SK-N-SH treated with all-trans-retinoic acid at 6 μM for 48 hours (cell line): ENCODE results near the gene POMP.

Experiments
- ATAC-seq: fragments of 200-7000 bp; cut with Tn5 transposase; 3 replicates; pipeline ENCODE4 v1.9.1; 2020; ENCODE audit warnings: mild to moderate bottlenecking, moderate library complexity
- BACH2 ChIP-seq: fragments of 250-450 bp; sonication (Bioruptor Pico); IDR thresholded peaks from 2 replicates; pipeline ENCODE4 v1.9.0; 2021; ENCODE audit warnings: mild to moderate bottlenecking, borderline replicate concordance
- GLIS3 ChIP-seq: fragments of 250-450 bp; sonication (Bioruptor Pico); IDR thresholded peaks from 2 replicates; pipeline ENCODE4 v1.5.0; 2020; ENCODE audit warnings: mild to moderate bottlenecking, moderate library complexity
- ISL1 ChIP-seq: fragments of 250-450 bp; sonication (Bioruptor Pico); IDR thresholded peaks from 2 replicates; pipeline ENCODE4 v2.1.2; 2022; ENCODE audit warnings: mild to moderate bottlenecking, moderate library complexity
- OSR1 ChIP-seq: fragments of 250-450 bp; sonication (Bioruptor Pico); IDR thresholded peaks from 2 replicates; pipeline ENCODE4 v1.8.0; 2022; ENCODE audit warnings: moderate library complexity, mild to moderate bottlenecking, inconsistent platforms
- PPARA ChIP-seq: fragments of 250-450 bp; sonication (Bioruptor Pico); IDR thresholded peaks from 2 replicates; pipeline ENCODE4 v1.5.0; 2020; ENCODE audit warnings: mild to moderate bottlenecking, borderline replicate concordance
- SNAI2 ChIP-seq: fragments of 250-450 bp; sonication (Bioruptor Pico); IDR thresholded peaks from 2 replicates; pipeline ENCODE4 v1.5.0; 2020; ENCODE audit warnings: mild to moderate bottlenecking, moderate library complexity
- TCF4 ChIP-seq: fragments of 250-450 bp; sonication (Bioruptor Pico); IDR thresholded peaks from 2 replicates; pipeline ENCODE4 v1.8.0; 2021; ENCODE audit warnings: mild to moderate bottlenecking, moderate library complexity, borderline replicate concordance
- TOX ChIP-seq: fragments of 250-450 bp; sonication (Bioruptor Pico); IDR thresholded peaks from 2 replicates; pipeline ENCODE4 v1.8.0; 2021; ENCODE audit warnings: mild to moderate bottlenecking, moderate library complexity, borderline replicate concordance
- ZC3H10 ChIP-seq: fragments of 250-450 bp; sonication (Bioruptor Pico); IDR thresholded peaks from 2 replicates; pipeline ENCODE4 v1.5.1; 2021; ENCODE audit warnings: mild to moderate bottlenecking, moderate library complexity
- ZFP3 ChIP-seq: fragments of 250-450 bp; sonication (Bioruptor Pico); IDR thresholded peaks from 2 replicates; pipeline ENCODE4 v1.5.0; 2020; ENCODE audit warnings: mild to moderate bottlenecking, moderate library complexity
- ZFP30 ChIP-seq: fragments of 450-650 bp; formaldehyde crosslinking; IDR thresholded peaks from 2 replicates; pipeline ENCODE4 v1.5.0; 2022; ENCODE audit warnings: mild to moderate bottlenecking, moderate library complexity
- ZNF565 ChIP-seq: fragments of 450-650 bp; formaldehyde crosslinking; conservative IDR thresholded peaks from 2 replicates; pipeline ENCODE4 v1.5.0; 2020; ENCODE audit warnings: low read depth, mild to moderate bottlenecking, moderate library complexity
- ZNF70 ChIP-seq: fragments of 450-650 bp; formaldehyde crosslinking; IDR thresholded peaks from 2 replicates; pipeline ENCODE4 v1.5.0; 2020; ENCODE audit warnings: mild to moderate bottlenecking, moderate library complexity
- ZNF8 ChIP-seq: fragments of 450-650 bp; formaldehyde crosslinking; IDR thresholded peaks from 2 replicates; pipeline ENCODE4 v1.5.0; 2020; ENCODE audit warnings: mild to moderate bottlenecking, moderate library complexity
- TF ChIP-seq, protein P1 (sequence below): fragments of 250-450 bp; sonication (Bioruptor Pico); IDR thresholded peaks from 2 replicates; pipeline ENCODE4 v1.8.0; 2021; ENCODE audit warnings: low read depth, mild to moderate bottlenecking, moderate library complexity, borderline replicate concordance
- TF ChIP-seq, protein P2 (sequence below): fragments of 250-450 bp; sonication (Bioruptor Pico); IDR thresholded peaks from 2 replicates; pipeline ENCODE4 v1.8.0; 2020; ENCODE audit warnings: mild to moderate bottlenecking, moderate library complexity, borderline replicate concordance
- TF ChIP-seq, protein P3 (sequence below): fragments of 250-450 bp; sonication (Bioruptor Pico); IDR thresholded peaks from 2 replicates; pipeline ENCODE4 v1.5.1; 2020; ENCODE audit warnings: low read depth, mild to moderate bottlenecking, moderate library complexity
- TF ChIP-seq, protein P4 (sequence below): fragments of 250-450 bp; sonication (Bioruptor Pico); IDR thresholded peaks from 2 replicates; pipeline ENCODE4 v1.5.1; 2021; ENCODE audit warnings: mild to moderate bottlenecking, moderate library complexity
- TF ChIP-seq, protein P5 (sequence below): fragments of 250-450 bp; sonication (Bioruptor Pico); IDR thresholded peaks from 2 replicates; pipeline ENCODE4 v1.5.0; 2020; ENCODE audit warnings: mild to moderate bottlenecking, moderate library complexity

POMP gene

DNA sequence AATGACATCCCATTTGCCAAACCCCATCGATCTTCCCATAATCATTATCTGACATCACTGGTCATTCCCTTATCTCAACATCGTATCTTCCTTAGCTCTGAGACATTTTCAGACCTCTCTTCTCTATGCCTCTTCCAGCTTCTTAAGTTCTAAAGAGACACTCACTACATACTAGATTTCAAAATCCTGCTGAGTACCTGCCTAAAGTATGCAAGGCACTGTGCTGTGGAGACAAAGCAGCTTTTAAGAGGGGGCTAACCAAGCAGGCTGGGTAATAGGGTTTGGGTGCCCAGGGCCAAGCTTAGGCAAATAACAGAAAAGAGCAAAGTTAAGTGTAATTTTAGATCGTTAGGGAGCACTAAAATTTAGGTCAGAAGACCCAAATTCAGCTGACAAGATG lies 3.4 kb upstream of the POMP start:
- no peak for TF ChIP-seq ZNF8
- TF ChIP-seq, protein P1, sequence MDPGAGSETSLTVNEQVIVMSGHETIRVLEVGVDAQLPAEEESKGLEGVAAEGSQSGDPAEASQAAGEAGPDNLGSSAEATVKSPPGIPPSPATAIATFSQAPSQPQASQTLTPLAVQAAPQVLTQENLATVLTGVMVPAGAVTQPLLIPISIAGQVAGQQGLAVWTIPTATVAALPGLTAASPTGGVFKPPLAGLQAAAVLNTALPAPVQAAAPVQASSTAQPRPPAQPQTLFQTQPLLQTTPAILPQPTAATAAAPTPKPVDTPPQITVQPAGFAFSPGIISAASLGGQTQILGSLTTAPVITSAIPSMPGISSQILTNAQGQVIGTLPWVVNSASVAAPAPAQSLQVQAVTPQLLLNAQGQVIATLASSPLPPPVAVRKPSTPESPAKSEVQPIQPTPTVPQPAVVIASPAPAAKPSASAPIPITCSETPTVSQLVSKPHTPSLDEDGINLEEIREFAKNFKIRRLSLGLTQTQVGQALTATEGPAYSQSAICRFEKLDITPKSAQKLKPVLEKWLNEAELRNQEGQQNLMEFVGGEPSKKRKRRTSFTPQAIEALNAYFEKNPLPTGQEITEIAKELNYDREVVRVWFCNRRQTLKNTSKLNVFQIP (CRISPR knock-in tag), result no peak
- TF ChIP-seq ZC3H10 (CRISPR knock-in tag), result no peak
- TF ChIP-seq TOX (CRISPR knock-in tag), result no peak

DNA sequence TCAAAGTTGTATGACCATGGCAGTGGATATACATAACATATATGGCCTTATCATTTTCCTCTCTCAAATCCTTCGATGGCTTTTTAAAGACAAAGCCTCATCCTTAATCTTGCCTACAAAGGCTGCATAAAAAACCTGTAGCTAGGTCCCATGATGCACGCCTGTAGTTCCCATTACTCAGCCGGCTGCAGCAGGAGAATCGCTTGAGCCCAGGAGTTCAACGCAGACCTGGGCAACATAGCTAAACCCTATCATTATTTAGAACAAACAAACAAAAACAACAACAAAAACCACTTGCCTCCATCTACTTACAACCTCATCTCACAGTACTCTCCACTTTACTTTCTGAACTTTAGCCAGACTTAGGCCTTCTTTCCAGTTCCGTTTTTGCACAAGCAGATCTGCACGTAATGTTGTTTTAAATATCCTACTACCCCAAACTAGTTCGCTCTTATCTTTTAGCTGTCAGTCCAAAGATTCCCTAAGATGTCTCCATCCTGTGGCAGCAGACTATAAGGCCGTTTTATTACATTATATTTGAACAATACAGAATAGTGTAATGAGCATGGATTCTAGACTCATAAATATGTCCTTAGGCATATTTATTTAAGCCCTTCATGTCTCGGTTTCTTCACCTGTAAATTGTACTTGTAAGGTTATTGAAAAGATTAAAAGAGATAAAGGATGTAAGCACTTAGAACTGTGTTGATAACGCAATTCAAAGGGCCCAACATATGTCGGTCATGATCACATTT lies 969 bp upstream of the POMP start:
- peak; percentile 12; the same call in 2 of the 3 replicates for ATAC-seq

More for the DNA sequence above, 3.4 kb upstream of the POMP start:
- peak; percentile 46 for ATAC-seq

DNA sequence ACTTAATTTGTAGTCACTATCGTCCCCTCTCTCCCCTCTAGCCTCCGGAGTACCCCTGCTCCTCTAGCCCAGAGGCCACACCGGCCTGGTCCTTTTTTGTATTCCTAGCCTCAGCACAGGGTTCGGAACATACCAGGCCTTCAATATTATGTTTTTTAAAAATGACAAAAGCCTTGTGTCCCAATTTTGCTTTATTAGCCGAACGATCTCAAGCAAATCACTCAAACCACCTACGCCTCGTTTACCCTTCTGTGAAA lies 463 bp upstream of the POMP start:
- TF ChIP-seq TCF4 (CRISPR knock-in tag), result no peak
- TF ChIP-seq ZNF8, result no peak
- TF ChIP-seq ZNF565 (CRISPR knock-in tag), result no peak
- TF ChIP-seq OSR1 (CRISPR knock-in tag), result no peak
- TF ChIP-seq, protein P2, sequence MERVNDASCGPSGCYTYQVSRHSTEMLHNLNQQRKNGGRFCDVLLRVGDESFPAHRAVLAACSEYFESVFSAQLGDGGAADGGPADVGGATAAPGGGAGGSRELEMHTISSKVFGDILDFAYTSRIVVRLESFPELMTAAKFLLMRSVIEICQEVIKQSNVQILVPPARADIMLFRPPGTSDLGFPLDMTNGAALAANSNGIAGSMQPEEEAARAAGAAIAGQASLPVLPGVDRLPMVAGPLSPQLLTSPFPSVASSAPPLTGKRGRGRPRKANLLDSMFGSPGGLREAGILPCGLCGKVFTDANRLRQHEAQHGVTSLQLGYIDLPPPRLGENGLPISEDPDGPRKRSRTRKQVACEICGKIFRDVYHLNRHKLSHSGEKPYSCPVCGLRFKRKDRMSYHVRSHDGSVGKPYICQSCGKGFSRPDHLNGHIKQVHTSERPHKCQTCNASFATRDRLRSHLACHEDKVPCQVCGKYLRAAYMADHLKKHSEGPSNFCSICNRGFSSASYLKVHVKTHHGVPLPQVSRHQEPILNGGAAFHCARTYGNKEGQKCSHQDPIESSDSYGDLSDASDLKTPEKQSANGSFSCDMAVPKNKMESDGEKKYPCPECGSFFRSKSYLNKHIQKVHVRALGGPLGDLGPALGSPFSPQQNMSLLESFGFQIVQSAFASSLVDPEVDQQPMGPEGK (CRISPR knock-in tag), result no peak
- no peak for TF ChIP-seq ISL1 (CRISPR knock-in tag)
- TF ChIP-seq, protein P3, sequence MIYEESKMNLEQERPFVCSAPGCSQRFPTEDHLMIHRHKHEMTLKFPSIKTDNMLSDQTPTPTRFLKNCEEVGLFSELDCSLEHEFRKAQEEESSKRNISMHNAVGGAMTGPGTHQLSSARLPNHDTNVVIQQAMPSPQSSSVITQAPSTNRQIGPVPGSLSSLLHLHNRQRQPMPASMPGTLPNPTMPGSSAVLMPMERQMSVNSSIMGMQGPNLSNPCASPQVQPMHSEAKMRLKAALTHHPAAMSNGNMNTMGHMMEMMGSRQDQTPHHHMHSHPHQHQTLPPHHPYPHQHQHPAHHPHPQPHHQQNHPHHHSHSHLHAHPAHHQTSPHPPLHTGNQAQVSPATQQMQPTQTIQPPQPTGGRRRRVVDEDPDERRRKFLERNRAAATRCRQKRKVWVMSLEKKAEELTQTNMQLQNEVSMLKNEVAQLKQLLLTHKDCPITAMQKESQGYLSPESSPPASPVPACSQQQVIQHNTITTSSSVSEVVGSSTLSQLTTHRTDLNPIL (CRISPR knock-in tag), result no peak
- no peak for TF ChIP-seq TOX (CRISPR knock-in tag)
- no peak for TF ChIP-seq SNAI2 (CRISPR knock-in tag)
- TF ChIP-seq BACH2 (CRISPR knock-in tag), result no peak
- no peak for TF ChIP-seq ZNF70
- no peak for TF ChIP-seq PPARA
- no peak for TF ChIP-seq ZFP30 (CRISPR knock-in tag)
- TF ChIP-seq, protein P4, sequence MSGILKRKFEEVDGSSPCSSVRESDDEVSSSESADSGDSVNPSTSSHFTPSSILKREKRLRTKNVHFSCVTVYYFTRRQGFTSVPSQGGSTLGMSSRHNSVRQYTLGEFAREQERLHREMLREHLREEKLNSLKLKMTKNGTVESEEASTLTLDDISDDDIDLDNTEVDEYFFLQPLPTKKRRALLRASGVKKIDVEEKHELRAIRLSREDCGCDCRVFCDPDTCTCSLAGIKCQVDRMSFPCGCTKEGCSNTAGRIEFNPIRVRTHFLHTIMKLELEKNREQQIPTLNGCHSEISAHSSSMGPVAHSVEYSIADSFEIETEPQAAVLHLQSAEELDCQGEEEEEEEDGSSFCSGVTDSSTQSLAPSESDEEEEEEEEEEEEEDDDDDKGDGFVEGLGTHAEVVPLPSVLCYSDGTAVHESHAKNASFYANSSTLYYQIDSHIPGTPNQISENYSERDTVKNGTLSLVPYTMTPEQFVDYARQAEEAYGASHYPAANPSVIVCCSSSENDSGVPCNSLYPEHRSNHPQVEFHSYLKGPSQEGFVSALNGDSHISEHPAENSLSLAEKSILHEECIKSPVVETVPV, result no peak
- ATAC-seq, result peak; percentile 15; the same call in 2 of the 3 replicates

More for the DNA sequence above, 969 bp upstream of the POMP start:
- TF ChIP-seq, protein P1 (CRISPR knock-in tag), result no peak
- TF ChIP-seq SNAI2 (CRISPR knock-in tag) (no peak), ZFP3 (no peak), ZFP30 (CRISPR knock-in tag) (no peak)
- TF ChIP-seq, all 23 proteins: peak for 0

DNA sequence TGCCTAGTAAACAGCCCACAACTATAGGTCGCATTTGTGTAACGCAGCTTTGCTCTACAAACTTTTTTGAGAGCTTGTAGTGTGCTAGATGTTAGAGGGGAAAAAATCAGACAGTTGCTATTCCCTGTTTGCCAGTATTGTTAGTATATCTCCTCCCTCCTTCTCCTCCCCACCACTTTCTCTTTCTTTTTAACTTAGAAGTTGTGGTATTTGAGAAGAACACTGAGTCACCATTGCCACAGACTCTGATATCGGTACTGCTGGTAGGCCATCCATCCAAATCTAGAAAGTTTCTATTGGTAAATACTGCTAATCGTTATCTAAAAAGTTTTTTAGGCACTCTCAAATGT lies 666 bp downstream of the POMP start:
- ATAC-seq, result peak; percentile 14
- no peak for TF ChIP-seq ZNF70
- no peak for TF ChIP-seq ISL1 (CRISPR knock-in tag)
- no peak for TF ChIP-seq ZC3H10 (CRISPR knock-in tag)
- TF ChIP-seq ZFP3, result no peak
- TF ChIP-seq GLIS3 (CRISPR knock-in tag), result no peak
- no peak for TF ChIP-seq ZNF565 (CRISPR knock-in tag)
- TF ChIP-seq TOX (CRISPR knock-in tag), result no peak
- TF ChIP-seq, protein P5, sequence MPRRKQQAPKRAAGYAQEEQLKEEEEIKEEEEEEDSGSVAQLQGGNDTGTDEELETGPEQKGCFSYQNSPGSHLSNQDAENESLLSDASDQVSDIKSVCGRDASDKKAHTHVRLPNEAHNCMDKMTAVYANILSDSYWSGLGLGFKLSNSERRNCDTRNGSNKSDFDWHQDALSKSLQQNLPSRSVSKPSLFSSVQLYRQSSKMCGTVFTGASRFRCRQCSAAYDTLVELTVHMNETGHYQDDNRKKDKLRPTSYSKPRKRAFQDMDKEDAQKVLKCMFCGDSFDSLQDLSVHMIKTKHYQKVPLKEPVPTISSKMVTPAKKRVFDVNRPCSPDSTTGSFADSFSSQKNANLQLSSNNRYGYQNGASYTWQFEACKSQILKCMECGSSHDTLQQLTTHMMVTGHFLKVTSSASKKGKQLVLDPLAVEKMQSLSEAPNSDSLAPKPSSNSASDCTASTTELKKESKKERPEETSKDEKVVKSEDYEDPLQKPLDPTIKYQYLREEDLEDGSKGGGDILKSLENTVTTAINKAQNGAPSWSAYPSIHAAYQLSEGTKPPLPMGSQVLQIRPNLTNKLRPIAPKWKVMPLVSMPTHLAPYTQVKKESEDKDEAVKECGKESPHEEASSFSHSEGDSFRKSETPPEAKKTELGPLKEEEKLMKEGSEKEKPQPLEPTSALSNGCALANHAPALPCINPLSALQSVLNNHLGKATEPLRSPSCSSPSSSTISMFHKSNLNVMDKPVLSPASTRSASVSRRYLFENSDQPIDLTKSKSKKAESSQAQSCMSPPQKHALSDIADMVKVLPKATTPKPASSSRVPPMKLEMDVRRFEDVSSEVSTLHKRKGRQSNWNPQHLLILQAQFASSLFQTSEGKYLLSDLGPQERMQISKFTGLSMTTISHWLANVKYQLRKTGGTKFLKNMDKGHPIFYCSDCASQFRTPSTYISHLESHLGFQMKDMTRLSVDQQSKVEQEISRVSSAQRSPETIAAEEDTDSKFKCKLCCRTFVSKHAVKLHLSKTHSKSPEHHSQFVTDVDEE (CRISPR knock-in tag), result no peak
- TF ChIP-seq, protein P3 (CRISPR knock-in tag), result no peak
- TF ChIP-seq, protein P4, result no peak
- TF ChIP-seq BACH2 (CRISPR knock-in tag), result no peak
- TF ChIP-seq ZNF8, result no peak
- no peak for TF ChIP-seq PPARA
- TF ChIP-seq OSR1 (CRISPR knock-in tag), result no peak
- TF ChIP-seq TCF4 (CRISPR knock-in tag), result no peak
